ENCODE measurements around the gene TTPAL.

Gene TTPAL

DNA sequence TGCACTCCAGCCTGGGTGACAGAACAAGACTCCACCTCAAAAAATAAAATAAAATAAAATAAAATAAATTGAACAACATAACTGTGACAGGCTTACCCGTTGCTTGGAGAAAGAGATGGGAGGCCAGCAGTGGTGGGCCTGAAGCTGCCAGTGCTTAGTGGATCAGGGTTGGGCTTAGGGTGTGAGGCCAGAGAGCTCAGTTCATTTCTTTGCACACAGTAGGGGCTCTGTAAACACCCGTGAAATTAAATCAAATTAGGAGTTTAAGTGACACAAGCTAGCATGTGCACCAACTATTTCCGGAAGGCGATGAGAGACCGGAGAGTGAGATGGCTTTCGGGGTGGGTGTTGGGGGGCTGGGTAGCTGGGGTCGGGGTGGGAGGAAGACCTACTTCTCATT, 25.8 kb upstream of the TTPAL start:
- DNase-seq (ENCODE audit: low spot score), result no peak
- no peak overlapping the region for H3K27ac ChIP-seq (ENCODE audit: poor library complexity, severe bottlenecking)
- H3K9me3 ChIP-seq (ENCODE audit: severe bottlenecking), result no peaks in the 10 kb centered on the region
- H3K27me3 ChIP-seq (ENCODE audit: insufficient read depth, poor library complexity, severe bottlenecking), result no peaks in the 10 kb centered on the region
- TF ChIP-seq CTCF (IDR thresholded peaks at IDR 0.05; ENCODE audit: poor library complexity, severe bottlenecking), result no peak
- H3K4me1 ChIP-seq (ENCODE audit: insufficient read depth, poor library complexity, severe bottlenecking), result no peaks in the 10 kb centered on the region
- no peak for ATAC-seq (ENCODE audit: low read depth)
- H3K4me3 ChIP-seq (ENCODE audit: severe bottlenecking), result no peak overlapping the region
- H3K36me3 ChIP-seq (ENCODE audit: low read depth), result no peaks in the 10 kb centered on the region

DNA sequence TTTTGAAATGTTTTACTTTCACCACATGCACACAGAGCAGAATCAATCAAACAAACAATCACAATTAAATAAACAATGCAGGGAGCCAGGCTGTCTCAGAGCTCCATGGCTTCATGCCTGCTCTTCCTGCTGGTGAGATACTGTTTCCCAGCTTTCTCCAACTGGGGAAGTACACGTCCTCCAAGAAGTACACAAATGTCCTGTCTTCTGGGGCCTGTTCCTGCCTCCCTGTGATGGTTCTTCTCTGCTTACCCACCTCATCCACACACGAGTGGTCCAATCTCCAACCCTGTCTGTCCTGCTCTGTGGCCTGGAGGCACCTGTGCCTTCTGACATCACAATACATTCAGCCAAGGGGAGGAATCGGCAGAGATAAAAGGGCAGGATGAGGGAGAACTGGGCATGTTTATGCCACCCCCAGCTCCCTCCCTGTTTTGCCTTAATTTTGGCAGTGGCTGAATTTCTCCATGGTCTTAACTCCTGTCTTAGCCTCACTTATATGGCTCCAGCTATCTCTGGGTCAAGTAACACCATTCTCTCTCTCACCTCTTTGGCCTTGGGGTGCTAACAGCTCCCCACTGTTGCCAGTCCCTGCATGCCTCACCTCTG, 25.3 kb upstream of the TTPAL start:
- H3K4me3 ChIP-seq (ENCODE audit: severe bottlenecking), result no peak overlapping the region
- H3K9me3 ChIP-seq (ENCODE audit: severe bottlenecking), result no peaks in the 10 kb centered on the region
- no peaks in the 10 kb centered on the region for H3K4me1 ChIP-seq (ENCODE audit: insufficient read depth, poor library complexity, severe bottlenecking)
- DNase-seq (ENCODE audit: low spot score) (no peak), ATAC-seq (ENCODE audit: low read depth) (no peak; the same call in 2 of the 3 replicates)
- H3K36me3 ChIP-seq (ENCODE audit: low read depth), result no peaks in the 10 kb centered on the region
- H3K27ac ChIP-seq (ENCODE audit: poor library complexity, severe bottlenecking), result no peak overlapping the region
- no peaks in the 10 kb centered on the region for H3K27me3 ChIP-seq (ENCODE audit: insufficient read depth, poor library complexity, severe bottlenecking)
- no peak for TF ChIP-seq CTCF (IDR thresholded peaks at IDR 0.05; ENCODE audit: poor library complexity, severe bottlenecking)

- DNase-seq (ENCODE audit: low spot score) (no peak), ATAC-seq (ENCODE audit: low read depth) (no peak)
- Histone ChIP-seq H3K4me1 (ENCODE audit: insufficient read depth, poor library complexity, severe bottlenecking) (no peaks in the 10 kb centered on the region), H3K36me3 (ENCODE audit: low read depth) (no peaks in the 10 kb centered on the region), H3K27ac (ENCODE audit: poor library complexity, severe bottlenecking) (no peak overlapping the region), H3K4me3 (ENCODE audit: severe bottlenecking) (no peak overlapping the region), H3K27me3 (ENCODE audit: insufficient read depth, poor library complexity, severe bottlenecking) (no peaks in the 10 kb centered on the region), H3K9me3 (ENCODE audit: severe bottlenecking) (no peaks in the 10 kb centered on the region)
- no peak for TF ChIP-seq CTCF (IDR thresholded peaks at IDR 0.05; ENCODE audit: poor library complexity, severe bottlenecking)
Measured at GRCh38 chr20:44450903-44451450, 24.7 kb upstream of the TTPAL start.

GRCh38 chr20:44454306-44454963, 21.2 kb upstream of the TTPAL start:
- no peak for TF ChIP-seq CTCF (IDR thresholded peaks at IDR 0.05; ENCODE audit: poor library complexity, severe bottlenecking)
- no peaks in the 10 kb centered on the region for H3K27me3 ChIP-seq (ENCODE audit: insufficient read depth, poor library complexity, severe bottlenecking)
- H3K27ac ChIP-seq (ENCODE audit: poor library complexity, severe bottlenecking), result no peak overlapping the region
- no peaks in the 10 kb centered on the region for H3K4me1 ChIP-seq (ENCODE audit: insufficient read depth, poor library complexity, severe bottlenecking)
- H3K36me3 ChIP-seq (ENCODE audit: low read depth), result no peaks in the 10 kb centered on the region
- H3K9me3 ChIP-seq (ENCODE audit: severe bottlenecking), result no peaks in the 10 kb centered on the region
- no peak for ATAC-seq (ENCODE audit: low read depth)
- DNase-seq (ENCODE audit: low spot score), result no peak
- H3K4me3 ChIP-seq (ENCODE audit: severe bottlenecking), result no peak overlapping the region

GRCh38 chr20:44455126-44455525, 20.5 kb upstream of the TTPAL start:
- H3K4me1 ChIP-seq (ENCODE audit: insufficient read depth, poor library complexity, severe bottlenecking), result no peaks in the 10 kb centered on the region
- H3K27ac ChIP-seq (ENCODE audit: poor library complexity, severe bottlenecking), result no peak overlapping the region
- H3K27me3 ChIP-seq (ENCODE audit: insufficient read depth, poor library complexity, severe bottlenecking), result no peaks in the 10 kb centered on the region
- ATAC-seq (ENCODE audit: low read depth) (no peak), DNase-seq (ENCODE audit: low spot score) (no peak)
- H3K9me3 ChIP-seq (ENCODE audit: severe bottlenecking), result no peaks in the 10 kb centered on the region
- H3K4me3 ChIP-seq (ENCODE audit: severe bottlenecking), result no peak overlapping the region
- no peaks in the 10 kb centered on the region for H3K36me3 ChIP-seq (ENCODE audit: low read depth)
- TF ChIP-seq CTCF (IDR thresholded peaks at IDR 0.05; ENCODE audit: poor library complexity, severe bottlenecking), result no peak

Data from RWPE2 (cell line).